ENCODE measurements around the gene SNCG. TPM values are rescaled to one million over a fixed set of nuclear protein-coding genes. Genes with fewer than 3 reads are reported as not detected.

SNCG gene
- total RNA-seq, 2 donors from 2014 or later, result not detected

Other genes with a start within 250 kb of the SNCG start
- gene BMPR1A, start 202.0 kb upstream of the SNCG start, total RNA-seq, result 10 to 100 TPM in 1 of 2 donors, 1 to 10 TPM in 1; 7.0 to 11.8 TPM
- gene MMRN2, start 984 bp upstream of the SNCG start, total RNA-seq, result under 1 TPM in 1 of 2 donors, not detected in 1; 0.05 TPM
- not detected for gene ADIRF, start 9.9 kb downstream of the SNCG start, total RNA-seq
- gene FAM25A, start 61.7 kb downstream of the SNCG start, total RNA-seq, result not detected
- gene GLUD1, start 136.2 kb downstream of the SNCG start, total RNA-seq, result 100 to 1,000 TPM; 123 to 160 TPM
- gene SHLD2, start 136.6 kb downstream of the SNCG start, total RNA-seq, result 10 to 100 TPM; 28.7 to 33.3 TPM